ENCODE results near the gene ACOXL.
"Not testable (repeated sequence)": the region's sequence is repeated elsewhere in the genome, so short reads cannot be mapped to it uniquely, and the experiment has no call there.

The ACOXL gene

DNA sequence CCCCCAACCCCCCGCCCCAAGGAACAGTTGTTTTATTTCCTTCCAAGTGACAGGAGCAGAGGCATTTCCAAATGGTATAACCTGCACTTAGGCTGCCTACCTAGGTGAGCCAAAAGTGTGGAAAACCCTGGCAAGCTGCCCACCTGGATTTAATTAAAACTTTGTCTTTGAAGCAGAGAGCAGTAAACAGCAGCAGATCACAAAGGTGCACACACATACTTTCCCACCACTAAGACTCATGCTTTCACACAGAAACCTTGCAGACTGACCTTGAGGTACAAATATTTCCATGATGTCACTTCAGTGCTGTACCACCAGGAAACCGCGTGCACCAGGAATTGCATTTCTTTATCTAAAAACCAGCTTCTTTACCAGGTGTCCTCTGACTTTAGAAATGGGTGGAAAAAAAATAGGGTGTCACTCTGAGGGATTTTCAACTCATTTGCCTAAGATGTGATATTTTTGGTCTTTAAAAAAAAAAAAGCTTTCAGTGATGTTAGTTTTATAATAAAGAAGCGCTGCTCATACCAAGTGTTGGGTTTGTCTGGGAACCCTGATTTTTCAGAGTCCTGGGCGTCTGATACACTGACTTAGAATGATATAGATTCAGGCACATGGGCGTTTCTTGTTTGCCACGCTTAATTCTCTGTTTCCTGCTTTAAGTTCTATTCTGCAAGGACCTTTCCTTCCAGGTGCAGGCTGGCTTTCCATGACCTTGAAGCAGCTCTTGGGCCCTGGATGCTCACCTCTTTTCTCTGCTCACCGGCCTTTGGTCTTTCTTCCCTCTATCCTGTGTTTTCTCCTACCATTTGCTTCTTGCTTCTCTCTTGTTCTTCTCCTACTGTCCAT, 317.6 kb downstream of the ACOXL start:
- in situ Hi-C loops (cut with MboI; ENCODE audit: low sequenced_read_pairs): no loop called here

DNA sequence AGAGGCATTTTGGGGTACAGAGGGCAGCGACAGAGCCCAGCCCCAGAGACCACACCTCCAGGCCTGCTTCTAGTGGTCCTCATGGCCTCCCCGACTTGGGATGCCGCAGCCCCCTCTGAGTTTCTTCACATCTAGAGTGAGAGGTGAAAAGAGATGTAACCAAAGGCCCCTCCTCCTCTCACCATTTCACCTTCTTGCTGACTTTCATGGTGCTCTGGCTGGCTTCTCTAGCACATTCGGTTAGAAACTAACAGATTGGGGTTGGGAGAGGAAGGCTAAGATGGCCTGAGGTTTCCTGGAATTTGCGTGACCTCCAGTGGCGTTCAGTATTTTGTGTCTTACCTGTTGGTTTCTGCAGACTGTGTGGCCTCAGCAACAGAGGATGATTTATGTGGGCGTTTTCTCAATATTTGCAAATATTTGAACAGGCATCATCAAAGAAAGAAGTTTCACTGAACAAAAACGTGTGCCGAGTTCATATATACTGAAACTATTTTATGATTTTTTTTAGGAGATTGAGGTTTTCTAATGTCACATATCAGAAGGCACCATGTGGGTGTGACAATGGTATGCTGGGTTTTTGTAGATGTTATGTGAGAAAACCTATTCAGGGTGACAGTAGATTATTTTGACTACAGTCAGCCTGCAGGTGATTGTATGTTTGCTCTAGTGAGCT, 318.5 kb downstream of the ACOXL start:
- in situ Hi-C loops (cut with MboI; ENCODE audit: low sequenced_read_pairs): no loop called here

DNA sequence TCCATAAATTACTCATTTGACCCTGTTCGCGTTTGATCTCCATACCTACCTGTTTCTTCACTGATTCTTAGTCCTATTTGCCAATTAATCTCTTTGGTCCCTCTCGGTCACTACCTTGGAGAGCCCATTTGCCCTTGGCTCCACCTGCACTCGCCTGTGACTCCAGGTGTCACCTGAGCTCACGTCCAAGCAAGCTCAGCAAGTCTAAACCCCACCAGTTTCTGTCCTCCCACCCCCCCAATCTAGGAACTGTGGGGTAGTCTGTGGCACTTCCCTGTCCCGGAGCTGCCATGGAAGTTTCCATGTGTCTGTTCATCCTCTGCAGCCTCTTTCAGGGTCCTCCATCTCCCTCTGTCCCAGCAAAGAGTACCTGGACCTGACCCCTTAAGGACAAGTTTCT, 320.2 kb downstream of the ACOXL start:
- in situ Hi-C loops (cut with MboI; ENCODE audit: low sequenced_read_pairs): no loop called here

DNA sequence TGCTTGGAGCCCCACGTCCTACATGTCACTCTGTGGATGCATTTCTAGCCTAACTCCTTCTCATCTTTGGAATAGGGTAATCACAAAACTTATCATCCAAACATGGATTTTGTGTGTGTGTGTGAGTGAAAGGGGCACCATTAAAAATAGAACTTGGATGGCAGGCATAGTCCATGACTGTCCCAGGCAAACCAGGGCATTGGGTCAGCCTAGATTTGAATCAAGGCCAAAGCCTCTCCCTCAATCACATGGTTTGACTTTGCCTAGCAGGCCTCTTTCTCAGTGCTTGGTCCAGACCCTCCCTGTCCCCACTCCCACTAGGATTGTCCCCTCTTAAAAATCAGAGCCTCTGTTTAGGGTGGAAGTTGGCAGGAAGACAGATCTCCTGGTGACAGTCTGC, 320.9 kb downstream of the ACOXL start:
- in situ Hi-C loops (cut with MboI; ENCODE audit: low sequenced_read_pairs): no loop called here

DNA sequence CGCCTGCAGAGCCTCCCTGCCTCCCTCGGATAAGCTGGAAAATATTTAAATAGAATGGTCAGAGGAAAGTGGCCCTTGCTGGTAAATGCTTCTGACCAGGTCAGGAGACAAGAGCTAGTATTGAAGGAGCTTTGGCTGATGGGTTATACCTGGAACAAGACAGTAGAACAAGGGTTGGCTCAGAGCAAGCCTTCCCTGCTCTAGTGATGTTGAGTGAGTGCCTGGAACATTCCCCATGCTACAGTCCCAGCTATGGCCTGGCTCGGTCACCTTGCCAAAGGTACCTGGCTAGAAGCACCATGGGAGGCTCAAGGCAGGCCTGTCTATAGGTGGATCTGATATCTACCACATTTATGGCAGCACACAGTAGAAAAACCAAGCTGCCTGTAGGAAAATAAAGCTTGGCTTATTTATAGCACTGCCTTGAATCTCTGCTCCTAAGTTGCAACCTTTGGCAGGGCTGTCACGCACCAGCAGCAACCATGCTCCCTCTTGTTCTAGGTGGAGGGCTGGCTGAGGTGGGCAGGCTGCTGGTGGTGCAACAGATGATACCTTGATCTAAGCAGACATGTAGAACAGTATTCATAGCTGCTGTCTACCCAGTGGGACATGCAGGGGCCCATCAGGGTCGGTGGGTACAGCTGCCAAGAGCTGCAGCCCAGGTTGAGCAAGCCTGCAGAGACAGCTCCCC, 321.6 kb downstream of the ACOXL start:
- in situ Hi-C loops (cut with MboI; ENCODE audit: low sequenced_read_pairs): no loop called here

DNA sequence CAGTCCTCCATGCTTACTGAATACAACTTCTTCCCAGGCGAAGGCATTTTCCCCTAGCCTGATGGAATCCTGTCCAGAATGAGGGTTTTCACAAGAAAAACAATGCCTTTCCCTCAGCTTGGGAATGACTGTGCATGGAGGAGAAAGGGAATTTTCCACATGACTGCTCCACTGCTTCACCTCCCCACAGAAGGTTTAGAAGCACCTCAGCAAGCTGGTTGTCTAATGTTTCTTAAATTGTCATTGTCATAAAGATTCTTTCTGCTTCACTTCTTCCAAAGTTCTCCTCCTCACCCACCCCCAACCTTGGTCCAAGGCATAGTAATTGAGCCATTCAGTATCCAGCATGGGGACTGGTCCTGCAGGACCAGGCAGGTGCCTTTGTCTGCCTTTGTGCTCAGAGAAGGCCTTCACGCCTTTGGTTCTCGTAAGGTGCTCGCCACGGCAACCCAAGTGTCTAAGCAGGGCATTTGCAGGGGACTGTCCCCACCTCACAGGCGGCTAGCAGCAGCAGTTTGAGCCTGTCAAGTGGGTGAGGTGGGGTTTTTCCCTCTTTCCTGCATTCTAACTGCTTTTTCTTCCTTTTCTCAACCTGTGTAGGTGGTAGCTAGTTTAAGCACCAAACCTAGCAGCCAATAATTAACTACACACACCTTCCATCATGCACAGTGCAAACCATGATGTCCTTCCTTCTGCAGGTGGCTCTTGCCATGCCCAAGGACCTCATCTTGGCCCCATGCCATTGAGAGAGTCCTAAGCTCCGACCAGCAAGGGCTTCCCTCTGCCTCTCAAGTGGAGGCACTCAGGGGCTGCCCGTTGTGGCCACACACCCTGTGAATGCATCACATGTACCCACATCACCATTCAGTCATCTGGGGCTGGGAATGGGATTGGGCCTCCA, 322.7 kb downstream of the ACOXL start:
- in situ Hi-C loops (cut with MboI; ENCODE audit: low sequenced_read_pairs): no loop called here

DNA sequence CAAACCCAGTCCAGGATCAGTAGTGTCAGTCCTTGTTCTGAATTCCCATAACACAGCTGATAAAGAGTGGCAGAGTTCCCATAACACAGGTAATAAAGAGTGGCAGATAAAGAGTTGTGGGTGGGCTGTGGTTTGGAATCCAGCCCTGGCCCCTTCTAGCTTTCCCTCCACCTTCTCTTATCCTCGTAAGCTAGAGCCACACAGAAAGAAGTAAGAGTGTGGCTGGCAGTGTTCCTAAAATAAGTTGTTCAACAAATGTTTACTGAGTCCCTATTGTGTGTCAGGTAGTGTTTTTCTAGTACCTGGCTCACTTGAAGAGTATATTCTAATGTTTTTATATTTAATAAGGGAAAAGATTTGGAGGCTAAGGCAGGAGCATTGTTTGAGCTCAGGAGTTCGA, 323.4 kb downstream of the ACOXL start:
- in situ Hi-C loops (cut with MboI; ENCODE audit: low sequenced_read_pairs): no loop called here

DNA sequence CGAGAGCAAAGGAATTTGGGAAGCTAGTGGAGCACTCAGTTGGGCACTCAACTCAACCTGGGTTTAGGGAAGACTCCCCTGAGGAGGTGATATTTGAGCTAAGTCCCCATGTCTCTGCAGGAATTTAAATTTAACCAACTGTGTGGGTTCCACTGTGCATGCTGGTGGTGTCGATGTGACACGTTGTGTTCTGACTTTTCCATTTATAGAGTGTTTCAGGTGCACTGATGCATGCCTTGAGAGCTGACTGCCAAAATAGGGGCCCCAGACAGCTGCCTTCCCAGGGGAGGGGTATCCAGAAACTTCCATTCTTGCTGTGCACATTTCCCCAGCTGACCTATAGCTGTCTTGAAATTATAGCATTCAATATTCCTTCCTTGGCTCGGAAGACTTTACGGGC, 324.7 kb downstream of the ACOXL start:
- in situ Hi-C loops (cut with MboI; ENCODE audit: low sequenced_read_pairs): no loop called here

DNA sequence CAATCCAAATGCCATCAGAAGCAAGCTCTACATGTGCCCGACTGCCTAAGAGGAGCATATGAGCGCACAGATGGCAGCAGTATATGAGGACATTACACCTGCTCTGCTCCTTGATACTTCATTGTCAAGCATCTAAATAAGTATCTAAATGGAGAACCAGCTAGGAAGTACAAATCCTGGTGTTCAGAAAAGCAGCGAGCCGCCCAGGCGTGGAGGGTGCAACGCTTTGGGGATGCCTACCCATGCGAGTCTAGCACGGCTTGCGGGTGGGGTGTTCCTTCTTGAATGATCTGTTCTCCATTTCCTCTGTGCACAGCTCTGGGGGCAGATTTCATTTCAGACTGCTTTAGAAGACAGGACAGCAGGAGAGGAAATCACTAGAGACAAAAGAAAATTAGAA, 325.3 kb downstream of the ACOXL start:
- in situ Hi-C loops (cut with MboI; ENCODE audit: low sequenced_read_pairs): no loop called here

DNA sequence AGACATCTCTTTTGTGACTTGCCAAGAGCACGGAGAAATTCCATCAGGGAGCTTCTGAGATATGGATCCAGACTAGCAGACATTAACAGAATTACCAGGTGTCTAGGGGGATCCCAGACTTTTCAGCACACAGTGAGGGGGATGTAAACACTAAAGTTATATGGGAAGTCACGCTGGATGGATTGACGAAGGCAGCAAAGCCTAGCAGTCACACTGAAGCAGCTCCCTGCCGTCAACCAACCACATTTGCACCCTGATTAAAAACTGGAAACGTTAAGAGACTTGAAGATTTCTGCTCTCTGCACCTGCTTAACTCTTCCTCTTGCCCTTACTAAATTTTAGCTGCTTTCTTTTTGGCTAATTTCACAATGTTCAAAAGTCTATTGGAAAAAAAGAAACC, 325.9 kb downstream of the ACOXL start:
- in situ Hi-C loops (cut with MboI; ENCODE audit: low sequenced_read_pairs): no loop called here

DNA sequence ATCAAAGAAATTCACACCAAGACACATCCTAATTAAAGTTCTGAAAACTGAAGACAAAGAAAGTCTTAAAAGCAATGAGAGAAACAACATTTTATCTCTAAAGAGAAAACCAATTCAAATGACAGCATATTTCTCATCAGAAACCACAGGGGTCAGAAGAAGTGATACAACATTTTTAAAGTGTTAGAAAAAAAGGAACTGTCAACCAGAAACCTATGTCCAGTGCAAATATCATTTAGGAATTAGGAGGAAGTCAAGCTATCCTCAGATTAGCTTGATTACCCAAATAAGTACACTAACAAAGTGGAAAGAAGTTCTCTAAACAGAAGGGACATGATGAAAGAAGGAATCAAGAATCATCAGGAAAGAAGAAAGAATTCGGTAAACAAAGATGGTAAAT, 328.8 kb downstream of the ACOXL start:
- in situ Hi-C loops (cut with MboI; ENCODE audit: low sequenced_read_pairs): no loop called here

DNA sequence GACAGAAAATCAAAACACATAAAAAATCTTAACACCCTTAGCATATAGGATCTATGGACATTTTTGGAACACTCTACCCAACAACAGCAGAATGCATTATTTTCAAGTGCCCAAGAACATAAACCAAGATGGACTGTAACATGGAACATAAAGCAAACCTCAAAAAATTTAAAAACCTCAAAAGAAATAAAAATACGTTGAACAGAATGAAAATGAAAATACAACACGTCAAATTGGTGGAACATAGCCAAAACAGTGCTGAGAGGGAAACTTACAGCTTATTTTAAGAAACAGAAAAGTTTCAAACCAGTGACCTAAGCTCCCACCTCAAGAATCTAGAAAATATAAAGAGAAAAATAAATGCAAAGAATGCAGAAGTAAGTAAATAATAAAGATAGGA, 330.0 kb downstream of the ACOXL start:
- in situ Hi-C loops (cut with MboI; ENCODE audit: low sequenced_read_pairs): no loop called here

DNA sequence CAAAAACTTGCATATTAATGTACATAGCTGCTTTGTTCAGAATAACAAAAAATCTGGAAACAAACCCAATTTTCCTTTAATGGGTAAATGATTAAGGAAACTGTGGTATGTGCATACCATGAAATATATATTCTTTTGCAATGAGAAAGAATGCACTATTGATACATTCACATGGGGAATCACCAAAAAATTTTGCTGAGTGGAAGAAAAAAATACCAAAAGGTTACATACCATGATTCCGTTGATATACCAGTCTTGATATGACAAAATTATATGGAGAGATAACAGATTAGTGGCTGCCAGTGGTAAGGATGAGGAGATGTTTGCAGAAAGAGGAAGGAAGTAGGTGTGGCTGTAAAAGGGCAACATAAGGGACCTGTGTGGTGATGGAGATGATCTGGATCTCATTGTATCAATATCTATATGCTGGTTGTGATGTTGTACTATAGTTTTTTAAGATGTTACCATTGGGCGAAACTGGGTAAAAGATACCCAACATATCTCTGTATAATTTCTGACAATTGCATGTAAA, 333.8 kb downstream of the ACOXL start:
- in situ Hi-C loops (cut with MboI; ENCODE audit: low sequenced_read_pairs): no loop called here

DNA sequence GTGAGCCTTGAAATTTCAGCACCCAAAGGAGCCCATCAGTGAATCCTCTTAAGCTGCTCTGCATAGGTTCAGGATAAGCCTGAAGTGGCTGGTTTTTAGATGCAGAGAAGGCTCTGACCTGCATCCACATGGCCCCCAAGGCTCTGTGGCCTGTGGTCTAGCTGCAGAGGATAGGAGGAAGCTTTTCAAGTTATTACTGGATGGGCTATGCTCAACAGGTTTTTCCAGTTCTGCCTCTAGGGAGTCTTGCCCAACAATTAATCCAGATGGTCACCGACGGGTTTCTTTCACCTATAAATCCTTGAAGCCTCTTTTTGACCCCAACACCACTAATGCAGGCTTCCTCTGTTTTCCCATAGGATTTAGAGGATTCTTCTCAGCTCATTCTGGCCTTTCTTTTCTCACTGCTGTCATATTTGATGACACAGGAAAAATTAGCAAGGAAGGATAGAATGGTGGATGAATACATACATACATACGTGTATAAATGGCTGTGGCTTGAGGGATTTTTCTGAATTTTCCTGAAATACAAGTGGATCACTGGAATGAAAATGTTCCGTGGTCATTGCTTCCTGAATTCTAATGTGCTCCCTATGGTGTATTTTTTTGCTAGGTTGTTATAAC, 336.2 kb downstream of the ACOXL start:
- in situ Hi-C loops (cut with MboI; ENCODE audit: low sequenced_read_pairs): no loop called here

DNA sequence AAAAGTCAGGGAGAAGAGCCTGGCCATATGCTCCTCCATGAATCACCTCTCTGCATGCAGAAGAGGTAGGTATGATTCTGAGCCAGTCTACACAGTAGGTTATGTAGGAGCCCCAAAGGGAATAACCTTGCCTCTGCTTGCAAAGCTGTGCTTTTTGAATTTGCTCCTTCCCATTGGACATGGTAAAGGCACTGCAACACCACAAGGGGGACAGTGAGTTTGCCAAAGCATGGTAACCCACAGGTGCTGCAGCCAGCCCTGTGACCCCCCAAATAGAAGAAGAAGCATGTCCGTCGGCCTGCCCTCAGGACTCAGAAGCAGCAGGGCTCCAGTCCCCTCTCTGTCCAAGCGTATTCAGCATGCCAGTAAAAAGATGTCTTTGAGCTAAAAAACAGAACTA, 337.3 kb downstream of the ACOXL start:
- in situ Hi-C loops (cut with MboI; ENCODE audit: low sequenced_read_pairs): no loop called here

DNA sequence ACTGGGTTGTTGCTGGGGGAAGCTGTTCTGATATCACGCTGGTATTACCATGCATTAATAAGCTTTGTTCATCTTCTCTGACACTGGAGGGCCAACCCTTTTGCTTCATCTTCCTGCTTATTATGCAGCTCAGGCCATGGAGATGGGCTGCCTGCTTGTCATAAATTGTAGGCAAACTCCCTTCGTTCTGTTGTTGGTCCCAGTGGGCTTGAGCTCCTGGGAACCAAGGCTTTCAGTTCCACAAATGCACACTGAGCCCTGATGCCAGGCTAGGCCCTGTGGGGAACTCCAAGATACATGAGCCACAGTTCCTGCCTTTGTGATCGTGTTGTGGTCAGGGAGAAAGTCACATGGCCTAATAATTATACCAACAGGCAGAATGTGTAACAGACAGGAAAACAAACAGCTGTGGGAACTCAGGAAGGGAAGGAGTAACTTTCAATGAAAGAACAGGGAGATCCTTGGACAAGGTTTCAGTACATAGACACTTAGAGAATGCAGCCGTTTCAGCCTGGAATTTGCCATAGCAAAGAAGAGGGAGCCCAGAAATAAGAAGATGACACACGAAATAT, 339.3 kb downstream of the ACOXL start:
- in situ Hi-C loops (cut with MboI; ENCODE audit: low sequenced_read_pairs): no loop called here

DNA sequence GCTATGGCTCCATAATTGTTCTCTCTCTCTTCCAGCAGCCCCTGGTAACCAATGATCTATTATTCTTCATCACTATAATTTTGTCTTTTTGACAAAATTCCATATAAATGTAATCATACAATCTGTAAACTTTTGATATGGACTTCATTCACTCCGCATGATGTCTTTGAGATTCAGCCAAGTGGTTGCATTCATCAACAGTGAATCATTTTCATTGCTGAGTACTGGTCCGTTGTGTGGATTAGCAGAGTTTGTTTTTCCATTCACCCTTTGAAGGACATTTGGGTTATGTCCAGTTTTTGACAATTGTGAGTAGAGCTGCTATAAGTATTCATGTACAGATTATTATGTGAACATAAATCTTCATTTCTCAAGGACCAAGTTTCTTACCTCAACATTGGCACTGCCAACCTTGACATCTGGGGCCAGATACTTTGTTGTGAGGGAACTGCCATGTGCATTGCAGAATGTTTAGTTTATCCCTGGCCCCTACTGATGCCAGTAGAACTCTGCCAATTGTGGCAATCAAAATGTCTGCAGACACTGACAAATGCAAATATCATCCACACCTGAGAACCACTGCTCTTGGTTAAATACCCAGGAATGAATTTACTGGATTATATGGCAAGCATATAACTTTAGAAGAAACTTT, 340.0 kb downstream of the ACOXL start:
- in situ Hi-C loops (cut with MboI; ENCODE audit: low sequenced_read_pairs): no loop called here

DNA sequence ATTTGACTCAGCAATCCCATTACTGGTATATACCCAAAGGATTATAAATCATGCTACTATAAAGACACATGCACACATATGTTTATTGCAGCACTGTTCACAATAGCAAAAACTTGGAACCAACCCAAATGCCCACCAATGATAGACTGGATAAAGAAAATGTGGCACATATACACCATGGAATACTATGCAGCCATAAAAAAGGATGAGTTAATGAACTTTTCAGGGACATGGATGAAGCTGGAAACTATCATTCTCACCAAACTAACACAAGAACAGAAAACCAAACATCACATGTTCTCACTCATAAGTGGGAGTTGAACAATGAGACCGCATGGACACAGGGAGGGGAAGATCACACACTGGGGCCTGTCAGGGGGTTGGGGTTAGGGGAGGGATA, 350.3 kb downstream of the ACOXL start:
- in situ Hi-C loops (cut with MboI; ENCODE audit: low sequenced_read_pairs): not testable (repeated sequence)

DNA sequence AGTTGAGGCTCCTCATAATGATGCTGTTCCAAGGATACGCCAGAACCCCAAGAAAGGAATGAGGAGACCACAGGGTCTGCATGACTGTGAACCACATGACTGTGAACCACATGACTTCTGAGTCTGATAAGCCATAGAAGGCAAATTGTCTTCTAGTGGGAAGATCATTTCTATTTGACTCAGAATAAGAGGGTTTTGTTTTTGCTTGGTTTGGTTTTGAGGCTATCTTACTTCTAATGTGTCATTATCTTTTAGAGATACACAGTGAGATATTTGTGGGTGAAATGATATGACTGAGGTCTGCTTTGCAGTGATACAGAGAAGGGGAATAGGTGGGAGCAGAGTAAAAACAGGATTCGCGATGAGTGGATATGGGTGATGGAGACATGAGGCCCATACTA, 359.4 kb downstream of the ACOXL start:
- in situ Hi-C loops (cut with MboI; ENCODE audit: low sequenced_read_pairs): no loop called here

Data from HL-60/S4 treated with retinoic acid at 250 ng/mL for 4 days and 3 days (cell line).